ENCODE data around the gene TMEM229B. TPM values are rescaled to one million over a fixed set of nuclear protein-coding genes. Genes with fewer than 3 reads are reported as not detected.

TMEM229B gene
- total RNA-seq, 3 donors from 2014 or later (not counting 1 experiment from before 2014, with no cell fraction given) = 28.3 to 51.3 (median 49.9) TPM

DNA sequence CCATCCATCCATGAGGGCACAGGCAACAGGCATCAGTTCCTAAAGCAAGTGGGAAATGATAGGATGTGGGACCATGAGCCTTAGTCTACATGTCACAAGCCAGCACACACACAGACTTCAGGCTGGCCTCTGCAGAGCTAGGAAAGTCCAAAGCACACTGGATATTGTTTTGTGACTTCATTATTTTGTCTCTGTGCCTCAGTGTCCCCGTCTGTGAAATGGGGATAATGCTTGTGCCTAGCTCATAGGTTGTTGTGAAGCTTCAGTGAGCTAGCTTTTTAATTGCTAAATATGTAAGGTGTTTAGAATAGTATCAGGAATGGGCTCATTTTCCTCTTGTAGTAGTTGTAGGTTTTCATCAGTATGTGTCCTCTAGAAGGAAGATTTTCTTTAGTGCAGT, 49.6 kb downstream of the TMEM229B start:
- Histone ChIP-seq H3K36me3 (ENCODE audit: control insufficient read depth, insufficient read depth, low read length) (no peaks in the 10 kb centered on the region), H3K27me3 (ENCODE audit: control insufficient read depth, insufficient read depth, low read length) (no peaks in the 10 kb centered on the region), H3K4me3 (ENCODE audit: low read length) (no peak overlapping the region), H3K4me1 (ENCODE audit: control insufficient read depth, insufficient read depth, low read length) (no peaks in the 10 kb centered on the region), H3K9me3 (ENCODE audit: control insufficient read depth, insufficient read depth, low read length) (no peaks in the 10 kb centered on the region), H3K27ac (ENCODE audit: low read length) (no peak overlapping the region)
- no peak for ATAC-seq
- H3K27me3 Mint-ChIP-seq (ENCODE audit: low read depth in 2 of 2) = peaks cover 16% of the 10 kb centered on the region in 2 donors
- no peak overlapping the region for H3K4me3 Mint-ChIP-seq
- no peak for DNase-seq
- H3K27ac Mint-ChIP-seq = no peak overlapping the region
- no peaks in the 10 kb centered on the region for H3K9me3 Mint-ChIP-seq
- H3K4me1 Mint-ChIP-seq = no peaks in the 10 kb centered on the region
- H3K36me3 Mint-ChIP-seq = no peaks in the 10 kb centered on the region
- TF ChIP-seq, protein P1, sequence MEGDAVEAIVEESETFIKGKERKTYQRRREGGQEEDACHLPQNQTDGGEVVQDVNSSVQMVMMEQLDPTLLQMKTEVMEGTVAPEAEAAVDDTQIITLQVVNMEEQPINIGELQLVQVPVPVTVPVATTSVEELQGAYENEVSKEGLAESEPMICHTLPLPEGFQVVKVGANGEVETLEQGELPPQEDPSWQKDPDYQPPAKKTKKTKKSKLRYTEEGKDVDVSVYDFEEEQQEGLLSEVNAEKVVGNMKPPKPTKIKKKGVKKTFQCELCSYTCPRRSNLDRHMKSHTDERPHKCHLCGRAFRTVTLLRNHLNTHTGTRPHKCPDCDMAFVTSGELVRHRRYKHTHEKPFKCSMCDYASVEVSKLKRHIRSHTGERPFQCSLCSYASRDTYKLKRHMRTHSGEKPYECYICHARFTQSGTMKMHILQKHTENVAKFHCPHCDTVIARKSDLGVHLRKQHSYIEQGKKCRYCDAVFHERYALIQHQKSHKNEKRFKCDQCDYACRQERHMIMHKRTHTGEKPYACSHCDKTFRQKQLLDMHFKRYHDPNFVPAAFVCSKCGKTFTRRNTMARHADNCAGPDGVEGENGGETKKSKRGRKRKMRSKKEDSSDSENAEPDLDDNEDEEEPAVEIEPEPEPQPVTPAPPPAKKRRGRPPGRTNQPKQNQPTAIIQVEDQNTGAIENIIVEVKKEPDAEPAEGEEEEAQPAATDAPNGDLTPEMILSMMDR (IDR thresholded peaks at IDR 0.05) = no peak
- intact Hi-C loops (cut with micrococcal nuclease) = no loop called here
- WGBS (ENCODE audit: insufficient coverage) = 68% methylated on average over 1 of the region's 1 CpG

DNA sequence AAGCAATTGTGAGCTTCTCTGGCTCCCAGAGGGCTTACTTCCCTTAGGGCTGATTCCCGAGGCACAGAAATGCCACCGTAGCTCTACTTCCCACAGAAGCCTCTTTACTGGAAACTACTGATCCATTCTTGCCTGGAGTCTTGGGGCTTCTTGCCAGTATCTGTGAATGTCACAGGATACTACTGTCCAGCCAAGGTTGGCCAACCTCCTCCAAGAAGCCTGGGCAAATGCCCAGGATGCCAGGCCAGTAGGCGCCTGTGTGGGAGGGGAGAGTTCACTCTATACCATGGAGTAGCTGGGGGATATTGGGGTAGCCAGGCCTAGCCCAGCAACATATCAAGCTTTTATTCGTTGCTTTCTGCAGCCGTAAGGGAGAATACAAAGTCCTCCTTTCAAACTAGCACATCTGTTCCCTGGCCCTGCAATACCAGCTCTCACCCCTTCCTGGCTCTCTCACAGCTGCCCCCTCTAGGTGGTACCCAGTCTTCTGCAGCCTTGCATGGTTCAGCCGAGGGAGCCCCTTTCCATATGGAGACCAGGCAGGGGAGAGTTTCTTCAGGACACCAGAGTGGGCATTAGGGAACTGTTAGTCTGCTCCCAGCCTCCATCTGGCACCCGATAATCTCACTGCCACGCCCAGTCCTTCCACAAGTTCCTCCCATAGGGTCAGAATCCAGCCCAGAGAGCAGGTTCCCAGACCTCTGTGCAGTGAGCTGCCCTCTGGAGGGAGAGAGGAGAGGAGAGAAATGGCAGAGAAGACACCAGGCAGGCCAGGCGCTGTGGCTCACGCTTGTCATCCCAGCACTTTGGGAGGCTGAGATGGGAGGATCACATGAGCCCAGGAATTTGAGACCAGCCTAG, 52.3 kb downstream of the TMEM229B start:
- no peak overlapping the region for H3K4me3 ChIP-seq (ENCODE audit: low read length)
- DNase-seq = no peak
- H3K4me1 Mint-ChIP-seq = no peaks in the 10 kb centered on the region
- H3K27ac ChIP-seq (ENCODE audit: low read length) = no peak overlapping the region
- H3K4me3 Mint-ChIP-seq = no peak overlapping the region
- TF ChIP-seq, protein P1 (IDR thresholded peaks at IDR 0.05) = no peak
- no peaks in the 10 kb centered on the region for H3K27me3 ChIP-seq (ENCODE audit: control insufficient read depth, insufficient read depth, low read length)
- H3K27ac Mint-ChIP-seq = no peak overlapping the region
- H3K9me3 ChIP-seq (ENCODE audit: control insufficient read depth, insufficient read depth, low read length) = no peaks in the 10 kb centered on the region
- intact Hi-C loops (cut with micrococcal nuclease) = no loop called here
- WGBS (ENCODE audit: insufficient coverage) = 87% methylated on average over 10 of the region's 10 CpGs
- peaks cover 12 to 19% of the 10 kb centered on the region in 2 donors for H3K27me3 Mint-ChIP-seq (ENCODE audit: low read depth in 2 of 2)
- H3K9me3 Mint-ChIP-seq = no peaks in the 10 kb centered on the region
- H3K36me3 Mint-ChIP-seq = no peaks in the 10 kb centered on the region
- no peaks in the 10 kb centered on the region for H3K36me3 ChIP-seq (ENCODE audit: control insufficient read depth, insufficient read depth, low read length)
- ATAC-seq = no peak
- no peaks in the 10 kb centered on the region for H3K4me1 ChIP-seq (ENCODE audit: control insufficient read depth, insufficient read depth, low read length)

DNA sequence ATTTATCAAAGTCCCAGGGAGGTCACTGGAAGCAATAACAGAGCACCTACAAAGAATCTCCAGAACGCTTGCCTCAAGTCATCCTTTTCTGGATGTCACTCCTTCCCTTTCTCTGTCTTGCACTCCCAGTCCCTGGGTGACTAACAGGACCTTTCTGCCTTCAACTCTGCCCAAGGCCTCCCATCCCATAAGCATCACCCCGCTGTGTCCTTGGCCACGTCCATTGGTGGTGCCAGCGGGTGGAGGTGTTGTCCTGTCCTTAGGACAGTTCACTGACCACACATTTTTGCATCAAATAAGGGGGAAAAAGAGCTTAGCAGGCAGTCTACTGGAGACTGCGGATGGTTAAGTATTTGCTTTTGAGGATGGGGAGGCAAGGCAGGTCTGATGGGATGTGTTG, 52.9 kb downstream of the TMEM229B start:
- H3K27ac ChIP-seq (ENCODE audit: low read length) = no peak overlapping the region
- no peaks in the 10 kb centered on the region for H3K36me3 Mint-ChIP-seq
- H3K27ac Mint-ChIP-seq = no peak overlapping the region
- H3K4me1 Mint-ChIP-seq = no peaks in the 10 kb centered on the region
- H3K4me3 Mint-ChIP-seq = no peak overlapping the region
- WGBS (ENCODE audit: insufficient coverage) = 92% methylated on average over 5 of the region's 5 CpGs
- no peak overlapping the region for H3K4me3 ChIP-seq (ENCODE audit: low read length)
- intact Hi-C loops (cut with micrococcal nuclease) = no loop called here
- TF ChIP-seq, protein P1 (IDR thresholded peaks at IDR 0.05) = no peak
- ATAC-seq = no peak
- no peaks in the 10 kb centered on the region for H3K27me3 ChIP-seq (ENCODE audit: control insufficient read depth, insufficient read depth, low read length)
- no peaks in the 10 kb centered on the region for H3K9me3 ChIP-seq (ENCODE audit: control insufficient read depth, insufficient read depth, low read length)
- H3K4me1 ChIP-seq (ENCODE audit: control insufficient read depth, insufficient read depth, low read length) = no peaks in the 10 kb centered on the region
- H3K9me3 Mint-ChIP-seq = no peaks in the 10 kb centered on the region
- peaks cover 12 to 19% of the 10 kb centered on the region in 2 donors for H3K27me3 Mint-ChIP-seq (ENCODE audit: low read depth in 2 of 2)
- no peak for DNase-seq
- no peaks in the 10 kb centered on the region for H3K36me3 ChIP-seq (ENCODE audit: control insufficient read depth, insufficient read depth, low read length)

Measured in natural killer cell (primary cell).